Memory B cell (primary cell): ENCODE data around the gene RPS6KA2.

ENCODE experiments used
- ATAC-seq: fragments of 150-1000 bp; cut with Tn5 transposase; 2 replicates; pipeline ENCODE4 v1.10.0; 2021; ENCODE audit warnings: low read depth, mild to moderate bottlenecking, moderate library complexity
- DNase-seq, 2 donors: peaks; one replicate each; pipeline ENCODE4 v3.0.0; 2022; ENCODE audit warnings: low spot score in 2 of 2
- H3K27ac Mint-ChIP-seq: one replicate; pipeline ENCODE4 v1.8.0; 2022; ENCODE audit warnings: mild to moderate bottlenecking, moderate library complexity, mixed read lengths
- H3K27me3 Mint-ChIP-seq: one replicate; pipeline ENCODE4 v1.8.0; 2022; ENCODE audit warnings: mixed read lengths
- H3K36me3 Mint-ChIP-seq: one replicate; pipeline ENCODE4 v1.8.0; 2022; ENCODE audit warnings: mild to moderate bottlenecking, mixed read lengths
- H3K4me1 Mint-ChIP-seq: one replicate; pipeline ENCODE4 v1.8.0; 2022; ENCODE audit warnings: mixed read lengths
- H3K4me3 Mint-ChIP-seq: one replicate; pipeline ENCODE4 v1.8.0; 2022; ENCODE audit warnings: mild to moderate bottlenecking, moderate library complexity, mixed read lengths
- H3K9me3 Mint-ChIP-seq: one replicate; pipeline ENCODE4 v1.8.0; 2022; ENCODE audit warnings: mixed read lengths

RPS6KA2 gene

GRCh38 chr6:166454692-166455515, 172.1 kb downstream of the RPS6KA2 start:
- no peaks in the 10 kb centered on the region for H3K27me3 Mint-ChIP-seq
- ATAC-seq = no peak
- H3K4me1 Mint-ChIP-seq = peaks cover 4% of the 10 kb centered on the region
- no peak for DNase-seq
- peaks cover 10% of the 10 kb centered on the region for H3K36me3 Mint-ChIP-seq
- H3K9me3 Mint-ChIP-seq = peaks cover 2% of the 10 kb centered on the region
- no peak overlapping the region for H3K27ac Mint-ChIP-seq
- no peak overlapping the region for H3K4me3 Mint-ChIP-seq

DNA sequence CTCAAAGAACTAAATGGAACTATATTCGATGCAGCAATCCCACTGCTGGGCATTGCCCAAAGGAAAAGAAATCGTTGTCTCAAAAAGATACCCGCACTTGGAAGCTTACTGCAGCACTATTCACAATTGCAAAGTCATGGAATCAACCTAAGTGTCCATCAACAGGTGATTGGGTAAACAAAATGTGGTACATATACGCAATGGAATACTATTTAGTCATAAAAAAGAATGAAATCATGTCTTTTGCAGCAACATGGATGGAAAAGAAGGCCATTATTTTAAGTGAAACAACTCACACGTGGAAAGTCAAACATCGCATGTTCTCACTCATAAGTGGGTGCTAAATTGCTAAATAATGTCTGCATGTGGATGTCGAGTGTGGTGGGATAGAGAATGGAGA, 173.4 kb downstream of the RPS6KA2 start:
- H3K27ac Mint-ChIP-seq = no peak overlapping the region
- no peak for DNase-seq
- peaks cover 4% of the 10 kb centered on the region for H3K4me1 Mint-ChIP-seq
- H3K36me3 Mint-ChIP-seq = peaks cover 10% of the 10 kb centered on the region
- ATAC-seq = no peak
- peaks cover 2% of the 10 kb centered on the region for H3K9me3 Mint-ChIP-seq
- H3K4me3 Mint-ChIP-seq = no peak overlapping the region
- H3K27me3 Mint-ChIP-seq = no peaks in the 10 kb centered on the region

DNA sequence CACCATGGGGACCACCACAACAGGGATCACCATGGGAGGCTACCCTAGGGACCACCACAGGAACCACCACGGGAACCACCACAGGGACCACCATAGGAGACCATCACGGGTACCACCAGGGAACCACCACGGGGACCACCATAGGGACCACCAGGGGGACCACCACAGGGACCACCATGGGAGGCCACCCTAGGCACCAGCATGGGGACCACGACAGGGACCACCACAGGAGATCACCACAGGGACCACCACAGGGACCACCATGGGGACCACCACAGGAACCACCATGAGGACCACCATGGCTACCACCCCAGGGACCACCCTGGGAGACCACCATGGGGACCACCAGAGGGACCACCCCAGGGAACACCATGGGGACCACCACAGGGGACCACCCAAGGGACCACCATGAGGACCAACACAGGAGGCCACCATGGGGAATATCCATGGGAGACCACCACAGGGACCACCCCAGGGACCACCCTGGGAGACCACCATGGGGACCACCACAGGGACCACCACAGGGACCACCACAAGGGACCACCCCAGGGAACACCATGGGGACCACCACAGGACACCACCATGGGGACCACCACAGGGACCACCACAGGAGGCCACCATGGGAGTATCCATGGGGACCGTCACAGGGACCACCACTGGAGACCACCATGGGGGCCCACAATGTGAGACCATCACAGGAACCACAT, 176.7 kb downstream of the RPS6KA2 start:
- peaks cover 2% of the 10 kb centered on the region for H3K27me3 Mint-ChIP-seq
- no peak overlapping the region for H3K27ac Mint-ChIP-seq
- no peaks in the 10 kb centered on the region for H3K4me1 Mint-ChIP-seq
- peaks cover 14% of the 10 kb centered on the region for H3K36me3 Mint-ChIP-seq
- ATAC-seq (no peak), DNase-seq (no peak)
- H3K4me3 Mint-ChIP-seq = no peak overlapping the region
- H3K9me3 Mint-ChIP-seq = peaks cover 2% of the 10 kb centered on the region

GRCh38 chr6:166449641-166450040, 177.4 kb downstream of the RPS6KA2 start:
- peaks cover 14% of the 10 kb centered on the region for H3K36me3 Mint-ChIP-seq
- H3K4me1 Mint-ChIP-seq = no peaks in the 10 kb centered on the region
- H3K4me3 Mint-ChIP-seq = no peak overlapping the region
- H3K27ac Mint-ChIP-seq = no peak overlapping the region
- no peak for ATAC-seq
- peaks cover 2% of the 10 kb centered on the region for H3K9me3 Mint-ChIP-seq
- DNase-seq = no peak
- H3K27me3 Mint-ChIP-seq = peaks cover 2% of the 10 kb centered on the region

DNA sequence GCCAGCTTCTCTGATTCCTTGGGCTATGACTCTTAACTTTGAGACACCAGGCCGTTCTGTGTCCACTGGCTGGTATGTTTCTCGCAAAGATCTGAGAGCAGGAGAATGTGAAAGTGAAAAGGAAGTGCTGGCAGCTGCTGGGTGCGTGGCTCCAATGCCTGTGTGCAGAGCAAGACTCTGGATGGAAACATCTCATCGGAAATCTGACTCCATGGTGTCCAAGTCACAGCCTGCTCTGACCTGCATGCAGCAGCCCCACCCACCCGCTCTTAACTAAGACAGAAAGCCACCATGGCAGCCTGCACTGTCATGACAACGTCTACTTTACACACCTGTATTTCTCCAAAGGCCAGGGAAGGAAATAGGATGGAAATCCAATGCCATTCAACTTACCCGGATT, 178.0 kb downstream of the RPS6KA2 start:
- peaks cover 2% of the 10 kb centered on the region for H3K9me3 Mint-ChIP-seq
- DNase-seq = no peak
- no peaks in the 10 kb centered on the region for H3K4me1 Mint-ChIP-seq
- H3K27ac Mint-ChIP-seq = no peak overlapping the region
- peaks cover 17% of the 10 kb centered on the region for H3K36me3 Mint-ChIP-seq
- no peak overlapping the region for H3K4me3 Mint-ChIP-seq
- H3K27me3 Mint-ChIP-seq = peaks cover 4% of the 10 kb centered on the region
- ATAC-seq = no peak

GRCh38 chr6:166448432-166448831, 178.6 kb downstream of the RPS6KA2 start:
- no peak for ATAC-seq
- H3K27ac Mint-ChIP-seq = no peak overlapping the region

DNA sequence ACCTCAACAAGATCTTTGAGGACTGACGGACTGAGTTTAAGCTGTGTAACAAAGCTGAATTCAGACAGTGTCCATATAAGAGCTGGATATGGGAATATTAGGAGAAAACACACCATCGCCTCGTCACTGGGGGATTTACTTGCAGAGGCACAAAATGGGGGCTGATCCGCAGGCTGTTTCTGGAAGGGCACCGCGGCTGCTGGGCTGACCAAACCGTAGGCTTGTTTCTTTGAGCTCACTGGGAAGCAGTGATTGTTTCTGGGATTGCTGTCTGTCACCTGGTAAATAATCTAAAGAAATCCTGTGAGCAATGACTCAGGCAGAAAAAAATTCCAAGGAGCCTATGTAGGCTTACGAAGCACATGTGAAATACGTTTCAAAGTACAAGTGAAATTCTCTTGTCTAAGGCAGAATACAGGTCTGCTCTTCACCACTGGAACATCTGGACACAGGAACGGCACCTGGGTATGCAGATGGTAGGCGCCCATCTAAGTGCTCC, 180.4 kb downstream of the RPS6KA2 start:
- Mint-ChIP-seq H3K9me3 (no peaks in the 10 kb centered on the region), H3K27ac (no peak overlapping the region), H3K27me3 (peaks cover 6% of the 10 kb centered on the region), H3K4me1 (peaks cover 2% of the 10 kb centered on the region), H3K4me3 (no peak overlapping the region), H3K36me3 (peaks cover 15% of the 10 kb centered on the region)
- DNase-seq = no peak
- no peak for ATAC-seq

More at GRCh38 chr6:166448432-166448831, 178.6 kb downstream of the RPS6KA2 start:
- Mint-ChIP-seq H3K27me3 (peaks cover 4% of the 10 kb centered on the region), H3K9me3 (peaks cover 2% of the 10 kb centered on the region), H3K4me1 (no peaks in the 10 kb centered on the region), H3K4me3 (no peak overlapping the region), H3K36me3 (peaks cover 17% of the 10 kb centered on the region)
- no peak for DNase-seq

DNA sequence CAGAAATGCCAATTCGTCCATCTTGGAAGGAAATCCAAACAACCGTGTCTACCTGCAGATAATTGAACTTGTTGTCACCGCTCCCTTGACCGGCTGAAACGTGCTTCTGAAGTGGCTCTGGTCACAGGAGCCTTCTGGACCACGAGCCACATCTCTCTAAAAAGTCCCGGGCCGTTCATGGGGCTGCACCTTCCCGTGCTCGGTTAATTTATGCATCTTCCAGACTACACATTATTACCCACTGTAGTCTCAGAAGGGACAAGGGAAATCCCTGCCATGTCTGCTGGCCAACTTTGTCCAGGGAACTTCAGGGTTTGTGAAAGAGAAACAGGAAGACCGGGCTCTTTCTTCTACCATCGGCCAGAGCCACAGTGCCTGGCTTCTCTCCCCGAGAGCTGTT, 180.9 kb downstream of the RPS6KA2 start:
- no peak for DNase-seq
- peaks cover 15% of the 10 kb centered on the region for H3K36me3 Mint-ChIP-seq
- peaks cover 8% of the 10 kb centered on the region for H3K27me3 Mint-ChIP-seq
- H3K9me3 Mint-ChIP-seq = no peaks in the 10 kb centered on the region
- no peak for ATAC-seq
- H3K4me3 Mint-ChIP-seq = no peak overlapping the region
- H3K4me1 Mint-ChIP-seq = peaks cover 2% of the 10 kb centered on the region
- no peak overlapping the region for H3K27ac Mint-ChIP-seq

DNA sequence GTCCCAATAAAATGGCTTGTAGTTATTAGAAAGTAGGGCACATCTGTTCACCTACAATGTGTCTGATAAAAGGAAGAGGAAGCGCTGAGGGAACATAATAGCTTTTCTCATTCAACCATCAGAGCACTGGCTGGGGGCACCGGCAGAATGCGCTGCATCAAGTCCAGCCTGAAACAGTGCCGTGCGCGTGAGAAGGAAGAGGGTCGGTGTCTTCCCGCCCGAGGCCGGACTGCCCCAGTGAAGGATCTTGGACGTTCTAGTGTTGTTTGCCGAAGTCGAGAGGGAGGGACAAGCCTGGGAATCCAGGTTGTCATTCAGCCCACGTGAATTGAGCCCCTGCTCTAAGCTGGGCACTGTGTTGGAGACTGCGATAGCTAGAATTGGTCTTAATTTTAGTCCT, 182.6 kb downstream of the RPS6KA2 start:
- ATAC-seq (no peak), DNase-seq (no peak)
- H3K36me3 Mint-ChIP-seq = peaks cover 16% of the 10 kb centered on the region

GRCh38 chr6:166443166-166443565, 183.9 kb downstream of the RPS6KA2 start:
- H3K9me3 Mint-ChIP-seq = no peaks in the 10 kb centered on the region
- DNase-seq (no peak), ATAC-seq (no peak)
- H3K27me3 Mint-ChIP-seq = peaks cover 14% of the 10 kb centered on the region
- H3K4me3 Mint-ChIP-seq = no peak overlapping the region
- no peak overlapping the region for H3K27ac Mint-ChIP-seq
- H3K4me1 Mint-ChIP-seq = peaks cover 2% of the 10 kb centered on the region
- H3K36me3 Mint-ChIP-seq = peaks cover 12% of the 10 kb centered on the region

More for the DNA sequence above, 182.6 kb downstream of the RPS6KA2 start:
- peaks cover 12% of the 10 kb centered on the region for H3K27me3 Mint-ChIP-seq
- no peaks in the 10 kb centered on the region for H3K9me3 Mint-ChIP-seq
- H3K4me3 Mint-ChIP-seq = no peak overlapping the region
- peaks cover 2% of the 10 kb centered on the region for H3K4me1 Mint-ChIP-seq
- H3K27ac Mint-ChIP-seq = no peak overlapping the region

- Mint-ChIP-seq H3K27ac (no peak overlapping the region), H3K4me1 (peaks cover 2% of the 10 kb centered on the region), H3K9me3 (no peaks in the 10 kb centered on the region), H3K27me3 (peaks cover 15% of the 10 kb centered on the region), H3K4me3 (no peak overlapping the region), H3K36me3 (peaks cover 10% of the 10 kb centered on the region)
- DNase-seq = no peak
- no peak for ATAC-seq
These were observed 184.8 kb downstream of the RPS6KA2 start for GRCh38 chr6:166442131-166442685.

- H3K9me3 Mint-ChIP-seq = no peaks in the 10 kb centered on the region
- H3K27ac Mint-ChIP-seq = no peak overlapping the region
- no peak overlapping the region for H3K4me3 Mint-ChIP-seq
- DNase-seq (no peak), ATAC-seq (peak; percentile 71)
- peaks cover 15% of the 10 kb centered on the region for H3K27me3 Mint-ChIP-seq
- peaks cover 6% of the 10 kb centered on the region for H3K36me3 Mint-ChIP-seq
- peaks cover 2% of the 10 kb centered on the region for H3K4me1 Mint-ChIP-seq
These were observed 185.5 kb downstream of the RPS6KA2 start for GRCh38 chr6:166441325-166442078.

- H3K4me3 Mint-ChIP-seq = no peak overlapping the region
- ATAC-seq = no peak
- DNase-seq = no peak
- H3K36me3 Mint-ChIP-seq = peaks cover 6% of the 10 kb centered on the region
- H3K4me1 Mint-ChIP-seq = peaks cover 2% of the 10 kb centered on the region
- no peaks in the 10 kb centered on the region for H3K9me3 Mint-ChIP-seq
- no peak overlapping the region for H3K27ac Mint-ChIP-seq
- H3K27me3 Mint-ChIP-seq = peaks cover 15% of the 10 kb centered on the region
These were observed 186.3 kb downstream of the RPS6KA2 start for GRCh38 chr6:166440729-166441128.
